Hepatocyte (in vitro differentiated cells): Measurements from ENCODE around the gene SLC25A21. TPM values are rescaled to one million over a fixed set of nuclear protein-coding genes. Genes with fewer than 3 reads are reported as not detected.

Experiments
- DNase-seq: peaks from one replicate; pipeline ENCODE4 v3.0.0-alpha.2; 2016; ENCODE audit warnings: low spot score
- H2AFZ ChIP-seq: fragments of 200-600 bp; sonication (generic); 2 replicates; pipeline ENCODE4 v1.6.0; 2016; ENCODE audit warnings: antibody characterized with exemption, mild to moderate bottlenecking
- H3K27ac ChIP-seq: fragments of 200-600 bp; sonication (generic); 2 replicates; pipeline ENCODE4 v1.5.1; 2016; ENCODE audit warnings: mild to moderate bottlenecking
- H3K27me3 ChIP-seq: fragments of 200-600 bp; sonication (generic); 2 replicates; pipeline ENCODE4 v1.6.1; 2016
- H3K36me3 ChIP-seq: fragments of 200-600 bp; sonication (generic); replicated peaks from 2 replicates; pipeline ENCODE4 v1.5.1; 2016; ENCODE audit warnings: low read depth; ENCODE audit not compliant: insufficient read depth
- H3K4me1 ChIP-seq: fragments of 200-600 bp; sonication (generic); 2 replicates; pipeline ENCODE4 v1.5.1; 2016; ENCODE audit warnings: mild to moderate bottlenecking, moderate library complexity; ENCODE audit not compliant: insufficient read depth
- H3K4me2 ChIP-seq: fragments of 200-600 bp; sonication (generic); 2 replicates; pipeline ENCODE4 v1.6.0; 2016
- H3K4me3 ChIP-seq: fragments of 200-600 bp; sonication (generic); 2 replicates; pipeline ENCODE4 v1.5.1; 2016; ENCODE audit warnings: mild to moderate bottlenecking
- H3K79me2 ChIP-seq: fragments of 200-600 bp; sonication (generic); 2 replicates; pipeline ENCODE4 v1.6.0; 2017; ENCODE audit warnings: mild to moderate bottlenecking
- H3K9me2 ChIP-seq: fragments of 200-600 bp; sonication (generic); replicated peaks from 2 replicates; pipeline ENCODE4 v1.6.0; 2017; ENCODE audit warnings: mild to moderate bottlenecking; ENCODE audit not compliant: insufficient read depth
- H3K9me3 ChIP-seq: fragments of 200-600 bp; sonication (generic); 2 replicates; pipeline ENCODE4 v1.5.1; 2016; ENCODE audit warnings: low read depth, mild to moderate bottlenecking
- H4K20me1 ChIP-seq: fragments of 200-600 bp; sonication (generic); 2 replicates; pipeline ENCODE4 v1.6.0; 2016; ENCODE audit warnings: mild to moderate bottlenecking; ENCODE audit not compliant: insufficient read depth, poor library complexity, severe bottlenecking
- EZH2 ChIP-seq: fragments of 200-600 bp; sonication (generic); IDR thresholded peaks from 2 replicates; pipeline ENCODE4 v1.6.1; 2016; ENCODE audit warnings: antibody characterized with exemption, mild to moderate bottlenecking, borderline replicate concordance
- EZH2phosphoT487 ChIP-seq: fragments of 200-600 bp; sonication (generic); IDR thresholded peaks from one replicate; pipeline ENCODE4 v1.6.1; 2018; ENCODE audit warnings: antibody characterized with exemption, mild to moderate bottlenecking, low read depth, moderate library complexity; ENCODE audit not compliant: unreplicated experiment, severe bottlenecking
- WGBS: methylation state at CpG from one replicate; pipeline ENCODE4 v1.1.6; 2016; ENCODE audit warnings: low lambda C conversion rate; ENCODE audit errors: missing lambda C conversion rate; 5-methylcytosine and 5-hydroxymethylcytosine counted together
- polyA plus RNA-seq: library from polyadenylated mRNA; unstranded; fragments of >200 nt; fragmentation: Nextera tagmentation; extraction: Ambion mirVana; gene quantifications from 2 replicates; pipeline ENCODE4 v1.2.1, GENCODE V29; 2016
- total RNA-seq: library from RNA; depleted of rRNA; stranded (reverse); fragments of >200 nt; gene quantifications from 2 replicates; pipeline ENCODE4 v1.2.3, GENCODE V29; 2014
- TF ChIP-seq, protein P1 (sequence below): fragments of 200-600 bp; sonication (generic); IDR thresholded peaks from 2 replicates; pipeline ENCODE4 v1.5.1; 2016; ENCODE audit warnings: antibody characterized with exemption, mild to moderate bottlenecking; ENCODE audit not compliant: poor library complexity

The SLC25A21 gene
- total and polyA plus RNA-seq, 2 experiments from 2014 or later, result 1.4 to 1.6 TPM

DNA sequence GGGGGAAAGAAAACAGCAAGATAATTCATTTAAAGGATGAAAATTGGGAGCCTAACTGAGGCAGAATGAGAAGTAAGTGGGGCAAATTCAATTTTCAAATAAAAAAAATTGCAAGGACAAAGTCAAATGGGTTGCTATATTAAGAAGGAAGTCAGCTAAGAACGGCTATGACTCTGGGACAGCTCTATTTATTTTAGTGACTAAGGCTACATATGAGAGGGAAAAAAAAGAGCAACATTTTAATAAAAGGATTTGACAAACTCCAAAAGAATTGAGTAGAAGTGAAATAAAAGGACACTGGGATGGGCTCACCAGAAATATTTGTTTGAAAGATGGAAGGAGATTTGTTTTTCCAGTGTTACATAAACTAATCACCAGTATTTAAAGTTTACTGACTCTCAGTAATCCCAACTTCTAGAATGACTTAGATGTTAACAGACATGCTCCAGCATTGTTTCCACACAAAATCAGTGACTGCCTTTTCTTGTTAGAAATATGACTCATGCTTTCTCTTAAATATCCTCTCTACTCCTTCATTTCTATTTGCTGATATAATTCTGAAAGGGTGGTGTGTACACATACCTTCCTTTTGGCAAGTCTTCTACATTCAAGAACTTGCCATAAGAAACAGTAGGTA, 198.5 kb downstream of the SLC25A21 start:
- DNase-seq, result no peak
- H3K79me2 ChIP-seq, result no peaks in the 10 kb centered on the region
- no peaks in the 10 kb centered on the region for H3K4me1 ChIP-seq
- no peaks in the 10 kb centered on the region for H3K9me2 ChIP-seq
- no peak overlapping the region for H2AFZ ChIP-seq
- H3K27ac ChIP-seq, result no peak overlapping the region
- H4K20me1 ChIP-seq, result no peaks in the 10 kb centered on the region
- H3K27me3 ChIP-seq, result no peaks in the 10 kb centered on the region
- H3K9me3 ChIP-seq, result no peaks in the 10 kb centered on the region
- TF ChIP-seq EZH2phosphoT487 (no peak), EZH2 (no peak)
- TF ChIP-seq, protein P1, sequence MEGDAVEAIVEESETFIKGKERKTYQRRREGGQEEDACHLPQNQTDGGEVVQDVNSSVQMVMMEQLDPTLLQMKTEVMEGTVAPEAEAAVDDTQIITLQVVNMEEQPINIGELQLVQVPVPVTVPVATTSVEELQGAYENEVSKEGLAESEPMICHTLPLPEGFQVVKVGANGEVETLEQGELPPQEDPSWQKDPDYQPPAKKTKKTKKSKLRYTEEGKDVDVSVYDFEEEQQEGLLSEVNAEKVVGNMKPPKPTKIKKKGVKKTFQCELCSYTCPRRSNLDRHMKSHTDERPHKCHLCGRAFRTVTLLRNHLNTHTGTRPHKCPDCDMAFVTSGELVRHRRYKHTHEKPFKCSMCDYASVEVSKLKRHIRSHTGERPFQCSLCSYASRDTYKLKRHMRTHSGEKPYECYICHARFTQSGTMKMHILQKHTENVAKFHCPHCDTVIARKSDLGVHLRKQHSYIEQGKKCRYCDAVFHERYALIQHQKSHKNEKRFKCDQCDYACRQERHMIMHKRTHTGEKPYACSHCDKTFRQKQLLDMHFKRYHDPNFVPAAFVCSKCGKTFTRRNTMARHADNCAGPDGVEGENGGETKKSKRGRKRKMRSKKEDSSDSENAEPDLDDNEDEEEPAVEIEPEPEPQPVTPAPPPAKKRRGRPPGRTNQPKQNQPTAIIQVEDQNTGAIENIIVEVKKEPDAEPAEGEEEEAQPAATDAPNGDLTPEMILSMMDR, result no peak
- WGBS, result 63% methylated on average over 1 of the region's 1 CpG
- no peaks in the 10 kb centered on the region for H3K36me3 ChIP-seq
- no peak overlapping the region for H3K4me3 ChIP-seq
- H3K4me2 ChIP-seq, result no peak overlapping the region

DNA sequence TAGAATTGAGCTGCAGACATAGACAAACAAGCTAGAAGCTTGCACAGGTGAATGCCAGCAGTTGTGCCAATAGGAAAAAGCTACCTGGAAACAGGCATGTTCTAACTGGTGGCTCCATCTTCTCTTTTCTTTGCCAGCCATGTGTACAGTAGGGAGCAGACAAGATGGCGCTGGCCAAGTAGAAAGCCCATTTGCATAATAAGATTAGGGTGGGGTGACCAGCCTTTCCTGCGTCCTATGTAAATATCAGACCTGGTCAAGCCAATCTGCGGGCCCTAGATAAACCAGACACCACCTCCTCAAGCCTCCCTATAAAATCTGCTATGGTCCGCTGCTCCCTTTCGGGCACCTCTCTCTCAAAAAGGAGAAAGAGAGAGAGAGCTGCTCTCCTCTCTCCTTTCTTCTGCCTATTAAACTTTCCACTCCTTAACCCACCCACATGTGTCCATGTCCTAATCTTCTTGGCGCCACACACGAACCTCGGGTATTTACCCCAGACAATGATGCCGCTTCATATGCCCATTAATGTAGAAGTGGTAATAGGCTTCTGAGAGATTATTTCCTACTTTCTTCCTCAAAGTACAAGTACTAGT, 201.0 kb downstream of the SLC25A21 start:
- H3K4me2 ChIP-seq, result no peak overlapping the region
- H4K20me1 ChIP-seq, result no peaks in the 10 kb centered on the region
- H2AFZ ChIP-seq, result no peak overlapping the region
- no peak for TF ChIP-seq EZH2phosphoT487
- TF ChIP-seq, protein P1, result no peak
- WGBS, result 94% methylated on average over 9 of the region's 9 CpGs
- no peak for DNase-seq
- no peaks in the 10 kb centered on the region for H3K4me1 ChIP-seq
- no peak overlapping the region for H3K4me3 ChIP-seq
- H3K27ac ChIP-seq, result no peak overlapping the region
- no peaks in the 10 kb centered on the region for H3K9me2 ChIP-seq
- H3K79me2 ChIP-seq, result no peaks in the 10 kb centered on the region
- H3K36me3 ChIP-seq, result no peaks in the 10 kb centered on the region
- no peaks in the 10 kb centered on the region for H3K27me3 ChIP-seq
- no peaks in the 10 kb centered on the region for H3K9me3 ChIP-seq

DNA sequence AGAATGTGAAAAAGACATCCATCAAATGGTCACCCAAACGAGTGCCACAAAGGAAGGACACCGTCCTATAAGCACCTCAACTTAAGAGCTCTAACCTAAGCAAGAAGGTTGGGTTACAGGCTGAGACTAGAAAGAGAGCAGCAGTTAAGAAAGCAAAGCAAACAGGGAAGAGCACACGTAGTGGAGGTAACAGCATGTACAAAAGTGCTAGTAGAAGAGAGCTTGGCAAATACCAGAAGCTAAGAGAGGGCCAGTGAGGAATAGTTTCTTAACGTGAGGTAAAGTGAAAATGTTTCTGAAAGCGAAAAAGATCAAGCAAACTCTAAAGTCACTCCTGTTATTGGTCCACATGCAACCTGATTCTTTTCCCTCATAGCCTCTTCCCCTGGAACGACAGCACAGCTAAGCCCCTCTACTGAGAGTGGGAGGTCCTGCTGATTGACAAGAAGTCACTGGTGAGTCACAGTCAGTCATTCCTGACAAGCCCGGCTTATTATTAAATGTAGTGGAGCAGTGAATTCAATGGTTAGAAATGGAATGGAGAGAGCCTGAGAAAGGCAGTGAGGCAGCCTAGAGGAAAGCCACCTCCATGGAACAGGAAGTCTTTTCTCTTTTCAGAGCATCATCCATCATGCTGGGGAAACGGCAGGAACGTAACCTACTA, 204.4 kb downstream of the SLC25A21 start:
- Histone ChIP-seq H3K4me2 (no peak overlapping the region), H3K9me3 (no peaks in the 10 kb centered on the region), H3K36me3 (no peaks in the 10 kb centered on the region), H3K9me2 (no peaks in the 10 kb centered on the region), H3K4me3 (no peak overlapping the region), H2AFZ (no peak overlapping the region), H3K27ac (no peak overlapping the region), H3K79me2 (no peaks in the 10 kb centered on the region), H3K4me1 (no peaks in the 10 kb centered on the region), H4K20me1 (no peaks in the 10 kb centered on the region), H3K27me3 (no peaks in the 10 kb centered on the region)
- 65% methylated on average over 9 of the region's 9 CpGs for WGBS
- TF ChIP-seq EZH2phosphoT487 (no peak), EZH2 (no peak)
- TF ChIP-seq, protein P1, result no peak
- no peak for DNase-seq
